ENCODE results near the gene TM2D1. TPM values are rescaled to one million over a fixed set of nuclear protein-coding genes. Genes with fewer than 3 reads are reported as not detected.

The TM2D1 gene
- total RNA-seq (2022; extraction: Qiagen RNA extraction): 21.3 to 28.2 TPM (median 24.1 TPM) in 5 replicates

GRCh38 chr1:61724813-61725694 is at the start of gene TM2D1:
TM2D1 (minus strand) TSS chr1:61725141; CDS start chr1:61725120, 21 bp downstream.

GRCh38 chr1:61741711-61742619 is 17.0 kb upstream of the TM2D1 start, which contains the start of gene PATJ:
PATJ (plus strand) TSS chr1:61742480; CDS start chr1:61762893, 20,413 bp downstream.

Other genes with a start within 250 kb of the TM2D1 start
- gene PATJ, start 17.3 kb upstream of the TM2D1 start, total RNA-seq (2022; extraction: Qiagen RNA extraction): 3.7 to 4.7 TPM (median 4.1 TPM) in 5 replicates

All from A549 treated with Hydrocortisone at 1 μM for 4 hours (cell line).